Neuron (in vitro differentiated cells): ENCODE results near the gene CPLX3.

Experiments used
- H2AFZ ChIP-seq: one replicate; pipeline ENCODE4 v1.6.1; 2013; ENCODE audit warnings: low read depth, mild to moderate bottlenecking, inconsistent platforms, low read length, moderate library complexity
- H3K27me3 ChIP-seq: one replicate; pipeline ENCODE4 v1.6.1; 2013; ENCODE audit warnings: low read length; ENCODE audit not compliant: insufficient read depth
- H3K36me3 ChIP-seq: one replicate; pipeline ENCODE4 v1.6.1; 2013; ENCODE audit warnings: low read length; ENCODE audit not compliant: insufficient read depth
- H3K4me1 ChIP-seq: one replicate; pipeline ENCODE4 v1.6.1; 2013; ENCODE audit warnings: low read length; ENCODE audit not compliant: insufficient read depth
- H3K4me3 ChIP-seq: 2 replicates; pipeline ENCODE4 v1.5.1; 2013; ENCODE audit warnings: mild to moderate bottlenecking, low read length, moderate library complexity
- H3K9me3 ChIP-seq: one replicate; pipeline ENCODE4 v1.6.1; 2013; ENCODE audit warnings: low read length

The CPLX3 gene

GRCh38 chr15:74843445-74843828, 17.0 kb downstream of the CPLX3 start:
- no peaks in the 10 kb centered on the region for H3K9me3 ChIP-seq
- peak overlapping the region; percentile 67 for H3K4me3 ChIP-seq
- H3K27me3 ChIP-seq, result no peaks in the 10 kb centered on the region

GRCh38 chr15:74843891-74844299, 17.5 kb downstream of the CPLX3 start:
- H2AFZ ChIP-seq, result peak overlapping the region; percentile 95
- no peaks in the 10 kb centered on the region for H3K9me3 ChIP-seq
- H3K4me3 ChIP-seq, result peak overlapping the region; percentile 67
- H3K27me3 ChIP-seq, result no peaks in the 10 kb centered on the region
- H3K4me1 ChIP-seq, result peaks cover 15% of the 10 kb centered on the region
- peaks cover 28% of the 10 kb centered on the region for H3K36me3 ChIP-seq

More at GRCh38 chr15:74843445-74843828, 17.0 kb downstream of the CPLX3 start:
- Histone ChIP-seq H2AFZ (peak overlapping the region; percentile 95), H3K4me1 (peaks cover 15% of the 10 kb centered on the region), H3K36me3 (peaks cover 23% of the 10 kb centered on the region)

GRCh38 chr15:74844319-74845207, 18.1 kb downstream of the CPLX3 start:
- Histone ChIP-seq H3K36me3 (peaks cover 28% of the 10 kb centered on the region), H3K4me1 (peaks cover 15% of the 10 kb centered on the region), H2AFZ (no peak overlapping the region), H3K4me3 (no peak overlapping the region), H3K27me3 (no peaks in the 10 kb centered on the region), H3K9me3 (no peaks in the 10 kb centered on the region)

GRCh38 chr15:74845208-74845568, 18.8 kb downstream of the CPLX3 start:
- peaks cover 15% of the 10 kb centered on the region for H3K4me1 ChIP-seq
- no peaks in the 10 kb centered on the region for H3K27me3 ChIP-seq
- no peaks in the 10 kb centered on the region for H3K9me3 ChIP-seq
- H2AFZ ChIP-seq, result no peak overlapping the region
- H3K36me3 ChIP-seq, result peaks cover 34% of the 10 kb centered on the region
- no peak overlapping the region for H3K4me3 ChIP-seq

- H3K36me3 ChIP-seq, result peaks cover 35% of the 10 kb centered on the region
- H3K4me1 ChIP-seq, result peaks cover 15% of the 10 kb centered on the region
These were observed 19.2 kb downstream of the CPLX3 start for GRCh38 chr15:74845581-74845980.

GRCh38 chr15:74847432-74847831, 21.0 kb downstream of the CPLX3 start:
- no peaks in the 10 kb centered on the region for H3K9me3 ChIP-seq
- H3K36me3 ChIP-seq, result peaks cover 49% of the 10 kb centered on the region
- peaks cover 7% of the 10 kb centered on the region for H3K4me1 ChIP-seq
- H3K27me3 ChIP-seq, result no peaks in the 10 kb centered on the region
- H3K4me3 ChIP-seq, result no peak overlapping the region
- H2AFZ ChIP-seq, result no peak overlapping the region

More at GRCh38 chr15:74845581-74845980, 19.2 kb downstream of the CPLX3 start:
- no peak overlapping the region for H2AFZ ChIP-seq
- H3K9me3 ChIP-seq, result no peaks in the 10 kb centered on the region
- no peaks in the 10 kb centered on the region for H3K27me3 ChIP-seq
- no peak overlapping the region for H3K4me3 ChIP-seq

- H3K36me3 ChIP-seq, result peaks cover 60% of the 10 kb centered on the region
- no peak overlapping the region for H2AFZ ChIP-seq
- H3K27me3 ChIP-seq, result no peaks in the 10 kb centered on the region
- no peak overlapping the region for H3K4me3 ChIP-seq
- H3K4me1 ChIP-seq, result no peaks in the 10 kb centered on the region
- no peaks in the 10 kb centered on the region for H3K9me3 ChIP-seq
These were observed 24.0 kb downstream of the CPLX3 start for GRCh38 chr15:74850393-74850792.

- Histone ChIP-seq H3K4me3 (no peak overlapping the region), H3K4me1 (no peaks in the 10 kb centered on the region), H3K27me3 (no peaks in the 10 kb centered on the region), H2AFZ (no peak overlapping the region), H3K9me3 (no peaks in the 10 kb centered on the region), H3K36me3 (peaks cover 60% of the 10 kb centered on the region)
These were observed 25.5 kb downstream of the CPLX3 start for GRCh38 chr15:74851960-74852359.

- Histone ChIP-seq H2AFZ (no peak overlapping the region), H3K4me1 (no peaks in the 10 kb centered on the region), H3K27me3 (no peaks in the 10 kb centered on the region), H3K36me3 (peaks cover 44% of the 10 kb centered on the region), H3K9me3 (no peaks in the 10 kb centered on the region), H3K4me3 (no peak overlapping the region)
These were observed 28.1 kb downstream of the CPLX3 start for GRCh38 chr15:74854453-74855022.

GRCh38 chr15:74855857-74856256, 29.4 kb downstream of the CPLX3 start:
- Histone ChIP-seq H3K9me3 (no peaks in the 10 kb centered on the region), H3K36me3 (peaks cover 31% of the 10 kb centered on the region), H3K4me3 (no peak overlapping the region), H2AFZ (no peak overlapping the region), H3K27me3 (no peaks in the 10 kb centered on the region), H3K4me1 (no peaks in the 10 kb centered on the region)

- Histone ChIP-seq H3K4me3 (no peak overlapping the region), H3K9me3 (no peaks in the 10 kb centered on the region), H2AFZ (no peak overlapping the region), H3K36me3 (peaks cover 24% of the 10 kb centered on the region), H3K27me3 (no peaks in the 10 kb centered on the region), H3K4me1 (no peaks in the 10 kb centered on the region)
These were observed 30.1 kb downstream of the CPLX3 start for GRCh38 chr15:74856537-74856936.

GRCh38 chr15:74857082-74857655, 30.7 kb downstream of the CPLX3 start:
- peaks cover 18% of the 10 kb centered on the region for H3K36me3 ChIP-seq
- no peaks in the 10 kb centered on the region for H3K4me1 ChIP-seq
- no peak overlapping the region for H3K4me3 ChIP-seq
- H2AFZ ChIP-seq, result no peak overlapping the region
- no peaks in the 10 kb centered on the region for H3K9me3 ChIP-seq
- H3K27me3 ChIP-seq, result no peaks in the 10 kb centered on the region

GRCh38 chr15:74857671-74858368, 31.4 kb downstream of the CPLX3 start:
- Histone ChIP-seq H2AFZ (no peak overlapping the region), H3K9me3 (no peaks in the 10 kb centered on the region), H3K27me3 (no peaks in the 10 kb centered on the region), H3K36me3 (peaks cover 11% of the 10 kb centered on the region), H3K4me3 (no peak overlapping the region), H3K4me1 (no peaks in the 10 kb centered on the region)
